NCI-H510A (cell line): ENCODE results near the gene ATP5F1D.

Experiments used
- DNase-seq: peaks from one replicate; lab custom pipeline; 2025; lab: John Stamatoyannopoulos, UW

Gene ATP5F1D

DNA sequence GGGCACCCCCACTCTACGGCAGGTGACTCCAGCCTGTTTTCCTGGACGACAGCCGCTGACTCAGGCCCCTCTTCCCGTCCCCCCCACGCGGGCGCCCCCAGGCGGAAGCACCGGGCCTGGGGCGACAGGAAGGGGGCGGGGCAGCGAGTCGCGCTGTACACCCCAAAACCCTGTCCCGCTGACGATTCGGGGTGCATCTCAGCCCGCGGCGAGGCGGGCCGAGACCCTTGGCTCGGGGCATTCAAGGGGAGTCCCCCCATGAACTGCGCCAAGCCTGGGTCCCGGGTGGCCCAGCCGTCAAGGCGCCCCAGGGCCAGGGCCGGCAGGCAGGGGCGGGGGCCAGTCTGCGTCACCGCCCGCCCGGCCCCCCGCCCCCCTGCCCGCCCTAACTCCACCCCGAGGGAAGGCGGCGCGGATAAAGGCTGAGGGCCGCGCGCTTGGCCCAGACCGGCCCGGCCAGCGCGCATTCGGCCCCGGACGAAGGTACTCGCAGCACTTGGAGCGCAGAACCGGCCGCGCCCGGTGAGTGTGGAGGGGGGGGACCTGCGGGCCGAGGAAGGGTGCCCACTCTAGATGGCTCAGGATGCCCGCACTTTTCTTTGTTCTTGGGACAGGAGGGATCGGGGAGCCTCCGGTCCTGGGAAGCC, 6.7 kb downstream of the ATP5F1D start, which contains the start of gene MIDN:
MIDN (plus strand) TSS at position 445 of the 647 bp plus-strand sequence. CDS start 1,714 bp downstream, outside the sequence.
- no peak for DNase-seq

GRCh38 chr19:1248786-1249297, 7.3 kb downstream of the ATP5F1D start:
- DNase-seq = no peak

GRCh38 chr19:1249298-1249989, 7.9 kb downstream of the ATP5F1D start:
- DNase-seq = peak; percentile 75

GRCh38 chr19:1249990-1250436, 8.5 kb downstream of the ATP5F1D start:
- no peak for DNase-seq

- DNase-seq = no peak
Measured at GRCh38 chr19:1250437-1251260, 9.1 kb downstream of the ATP5F1D start.

DNA sequence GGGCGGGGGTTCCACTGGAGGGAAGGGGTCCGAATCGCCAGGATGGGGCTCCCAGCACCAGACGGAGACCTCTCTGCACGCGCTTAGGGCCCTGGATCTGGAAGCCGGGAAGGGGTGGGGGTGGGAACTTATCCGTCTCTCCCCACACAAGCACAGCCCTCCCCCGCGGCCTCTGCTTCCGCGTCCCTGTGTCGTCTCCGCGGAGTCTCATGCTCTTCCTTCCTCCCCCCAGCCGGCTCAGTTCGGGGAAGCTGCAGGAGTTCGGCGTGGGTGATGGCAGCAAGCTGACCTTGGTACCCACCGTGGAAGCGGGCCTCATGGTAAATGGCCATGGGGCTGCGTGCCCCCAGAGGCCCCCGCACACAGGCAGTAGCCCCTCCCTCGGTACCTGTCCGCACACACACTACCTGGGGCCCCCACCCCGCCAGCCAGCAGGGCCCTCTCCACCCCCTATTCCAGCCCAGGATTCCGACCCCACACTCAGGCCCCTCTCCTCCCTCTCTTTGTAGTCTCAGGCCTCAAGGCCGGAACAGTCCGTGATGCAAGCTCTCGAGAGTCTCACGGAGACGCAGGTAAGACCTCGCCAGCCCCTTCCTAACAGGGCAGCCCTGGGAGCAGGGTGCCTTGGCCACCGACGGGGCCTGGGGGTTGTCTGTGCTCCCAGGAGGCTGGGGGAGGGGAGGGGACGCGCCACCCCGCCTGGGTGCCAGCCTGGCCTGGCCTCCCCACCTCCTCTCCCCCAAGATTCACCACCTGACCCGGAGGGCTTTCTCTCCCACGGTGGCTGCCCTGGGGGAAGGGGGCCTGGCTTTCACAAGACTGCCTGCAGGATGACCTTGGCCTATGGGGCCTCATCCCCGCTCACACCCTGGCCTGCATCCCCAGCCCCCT, 10.0 kb downstream of the ATP5F1D start:
- no peak for DNase-seq

DNA sequence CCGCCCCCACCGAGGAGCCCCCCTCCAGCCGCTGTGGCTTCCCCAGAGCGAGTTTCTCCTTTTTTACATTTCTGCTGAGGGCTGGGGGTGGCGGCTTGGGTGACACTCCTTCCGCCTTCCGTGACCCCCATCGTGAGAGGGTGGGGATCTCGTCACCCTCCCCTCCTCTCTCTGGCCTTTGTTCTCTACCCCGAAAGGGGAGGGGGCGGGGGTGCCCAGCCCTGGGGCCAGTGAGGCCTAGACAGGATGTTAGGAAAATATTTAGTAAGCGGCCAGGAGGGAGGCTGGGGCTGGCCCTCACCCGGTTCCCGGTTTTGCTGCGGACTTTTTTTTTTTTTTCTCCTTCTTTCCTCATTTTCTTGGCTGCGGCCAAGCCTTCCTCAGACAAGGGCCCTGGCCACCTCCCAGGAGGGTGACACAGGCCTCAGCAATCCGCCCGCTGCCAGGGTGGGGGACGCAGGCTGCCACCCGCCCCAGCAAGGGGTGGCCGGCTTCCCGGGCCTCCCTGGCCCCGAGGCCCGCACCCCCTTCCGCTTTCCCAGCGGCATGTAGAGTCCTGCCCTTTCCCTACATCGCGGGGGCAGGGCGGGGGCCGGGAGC, 10.8 kb downstream of the ATP5F1D start:
- DNase-seq = no peak

- no peak for DNase-seq
Measured at GRCh38 chr19:1252821-1253513, 11.4 kb downstream of the ATP5F1D start.

DNA sequence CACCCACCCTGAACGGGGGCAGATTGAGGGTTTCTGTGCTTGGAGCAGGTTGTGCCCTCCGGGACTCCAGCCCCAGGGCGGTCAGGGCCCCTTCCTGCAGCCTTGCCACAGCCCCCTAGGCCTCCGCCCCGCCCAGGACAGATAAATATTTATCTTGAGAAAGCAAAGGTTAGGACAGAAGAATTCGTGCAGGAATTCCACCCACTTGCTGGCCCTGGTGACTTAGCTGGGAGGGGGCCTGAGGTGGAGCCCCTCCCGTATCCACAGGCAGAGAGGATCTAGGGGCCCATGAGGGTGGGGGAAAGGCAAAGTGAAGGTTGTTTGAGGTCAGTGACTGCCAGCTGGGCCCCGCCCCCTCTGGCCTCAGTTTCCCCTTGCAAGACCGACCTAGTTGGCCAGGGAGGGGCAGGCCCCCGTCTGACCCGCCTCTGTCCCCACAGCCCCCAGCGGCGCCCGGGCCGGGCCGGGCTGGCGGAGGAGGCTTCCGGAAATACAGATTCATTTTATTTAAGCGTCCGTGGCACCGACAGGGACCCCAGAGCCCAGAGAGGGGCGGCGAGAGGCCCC, 12.0 kb downstream of the ATP5F1D start:
- DNase-seq = no peak

- no peak for DNase-seq
Measured at GRCh38 chr19:1254081-1254527, 12.6 kb downstream of the ATP5F1D start.

- no peak for DNase-seq
Measured at GRCh38 chr19:1254530-1255185, 13.1 kb downstream of the ATP5F1D start.

- no peak for DNase-seq
Measured at GRCh38 chr19:1255186-1256161, 13.9 kb downstream of the ATP5F1D start.

- no peak for DNase-seq
Measured at GRCh38 chr19:1256646-1257474, 15.3 kb downstream of the ATP5F1D start.

DNA sequence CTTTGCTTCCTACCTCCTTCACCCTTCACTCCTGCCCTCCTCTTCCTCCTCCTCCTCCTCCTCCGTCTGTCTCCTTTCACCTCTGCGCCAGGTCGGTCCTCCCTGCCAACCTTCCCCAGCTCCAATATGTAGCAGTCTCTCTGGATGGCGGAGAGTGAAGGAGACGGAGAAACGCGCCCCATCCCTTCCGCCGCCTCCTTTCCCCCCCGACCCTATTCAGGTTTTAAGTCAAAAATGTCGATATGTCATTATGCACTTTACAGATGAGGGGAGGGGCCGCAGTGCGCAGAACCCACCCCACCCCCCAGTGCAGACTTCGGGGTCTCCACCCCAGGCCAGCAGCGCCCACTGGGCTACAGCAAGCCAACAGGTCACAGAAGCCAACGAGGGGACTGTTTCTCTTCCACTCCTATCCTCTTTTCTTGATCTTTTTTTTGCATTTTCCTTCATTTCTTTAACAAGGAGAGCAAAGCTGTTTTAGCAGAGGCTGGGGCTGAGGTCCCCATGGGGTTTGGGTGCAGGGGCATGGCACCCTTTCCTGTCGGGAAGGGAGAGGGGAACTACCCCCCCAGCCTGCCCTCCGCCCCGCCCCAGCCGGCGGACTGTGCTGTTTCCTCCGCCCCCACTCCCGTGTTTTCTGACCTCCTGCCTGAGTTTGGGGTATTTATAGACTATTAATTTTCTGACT, 16.1 kb downstream of the ATP5F1D start:
- no peak for DNase-seq

DNA sequence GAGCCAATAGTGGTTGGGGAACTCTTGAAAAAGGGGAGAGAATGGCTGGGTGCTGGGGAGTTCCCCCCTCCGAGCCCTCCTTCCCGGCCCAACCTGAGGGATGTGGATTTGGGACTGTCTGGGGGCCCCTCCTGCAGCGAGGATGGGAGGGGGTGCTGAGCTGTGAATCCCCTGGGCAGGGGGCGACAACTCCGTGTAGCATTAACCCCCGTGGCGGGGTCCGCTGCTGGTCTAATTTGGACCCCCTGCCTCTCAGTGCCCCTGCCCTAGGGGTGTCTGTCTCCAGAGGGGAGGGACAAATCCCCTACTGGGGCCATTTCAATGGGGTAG, 16.6 kb downstream of the ATP5F1D start:
- no peak for DNase-seq

GRCh38 chr19:1258707-1259205, 17.2 kb downstream of the ATP5F1D start:
- no peak for DNase-seq
